ENCODE measurements around the gene CDHR2.

DNA sequence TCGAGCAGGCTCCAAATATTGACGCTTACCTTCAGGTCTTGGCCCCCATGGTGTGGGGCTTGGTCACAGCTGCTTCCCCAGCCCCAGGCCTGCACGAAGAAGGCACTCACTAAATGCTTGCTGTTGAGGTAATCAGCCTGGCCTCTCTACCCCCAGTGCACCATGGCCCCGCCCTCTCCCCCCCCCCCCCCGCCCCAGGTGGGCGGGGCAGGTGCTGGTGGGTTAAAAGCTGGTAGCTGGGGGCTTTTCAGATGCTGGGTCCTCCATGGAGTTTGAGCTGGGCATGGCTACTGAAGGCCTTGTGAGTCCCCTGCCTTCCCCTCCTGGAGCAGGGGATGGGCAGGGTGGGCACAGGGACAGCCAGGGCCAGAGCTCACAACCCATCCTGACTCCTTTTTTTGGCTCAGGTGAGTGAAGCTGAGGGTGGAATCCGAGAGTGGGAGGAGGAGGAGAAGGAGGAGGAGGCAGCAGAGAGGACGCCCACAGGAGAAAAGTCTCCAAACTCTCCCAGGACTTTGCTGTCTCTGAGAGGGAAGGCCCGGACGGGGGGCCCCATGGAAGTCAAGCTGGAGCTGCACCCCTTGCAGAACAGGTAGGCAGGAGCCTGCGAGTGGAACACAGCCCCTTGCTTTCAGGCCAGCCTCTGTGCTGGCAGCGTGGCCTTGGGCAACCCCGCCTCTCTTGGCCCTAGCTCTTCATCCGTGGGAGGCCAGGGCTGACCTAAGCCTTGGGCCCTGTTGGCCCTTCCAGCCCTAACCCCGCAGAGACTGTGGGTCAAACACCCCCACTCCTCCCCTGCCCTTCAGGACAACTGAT, 93.7 kb downstream of the CDHR2 start:
- TF ChIP-seq, protein P1, sequence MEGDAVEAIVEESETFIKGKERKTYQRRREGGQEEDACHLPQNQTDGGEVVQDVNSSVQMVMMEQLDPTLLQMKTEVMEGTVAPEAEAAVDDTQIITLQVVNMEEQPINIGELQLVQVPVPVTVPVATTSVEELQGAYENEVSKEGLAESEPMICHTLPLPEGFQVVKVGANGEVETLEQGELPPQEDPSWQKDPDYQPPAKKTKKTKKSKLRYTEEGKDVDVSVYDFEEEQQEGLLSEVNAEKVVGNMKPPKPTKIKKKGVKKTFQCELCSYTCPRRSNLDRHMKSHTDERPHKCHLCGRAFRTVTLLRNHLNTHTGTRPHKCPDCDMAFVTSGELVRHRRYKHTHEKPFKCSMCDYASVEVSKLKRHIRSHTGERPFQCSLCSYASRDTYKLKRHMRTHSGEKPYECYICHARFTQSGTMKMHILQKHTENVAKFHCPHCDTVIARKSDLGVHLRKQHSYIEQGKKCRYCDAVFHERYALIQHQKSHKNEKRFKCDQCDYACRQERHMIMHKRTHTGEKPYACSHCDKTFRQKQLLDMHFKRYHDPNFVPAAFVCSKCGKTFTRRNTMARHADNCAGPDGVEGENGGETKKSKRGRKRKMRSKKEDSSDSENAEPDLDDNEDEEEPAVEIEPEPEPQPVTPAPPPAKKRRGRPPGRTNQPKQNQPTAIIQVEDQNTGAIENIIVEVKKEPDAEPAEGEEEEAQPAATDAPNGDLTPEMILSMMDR (IDR thresholded peaks at IDR 0.05): no peak
- TF ChIP-seq ZFX (IDR thresholded peaks at IDR 0.05; ENCODE audit: borderline replicate concordance): no peak
